HEK293 (cell line): ENCODE measurements around the gene ZNF641.

Source experiments
- CTCF ChIP-seq: fragments of 450-650 bp; formaldehyde crosslinking; IDR thresholded peaks from 2 replicates; pipeline ENCODE4 v1.5.1; 2016; ENCODE audit warnings: missing biosample characterization, missing genetic modification characterization
- REST ChIP-seq: fragments of 450-650 bp; formaldehyde crosslinking; IDR thresholded peaks from 2 replicates; pipeline ENCODE4 v1.5.1; 2016; ENCODE audit warnings: missing biosample characterization, missing genetic modification characterization
- YY2 ChIP-seq: fragments of 450-650 bp; formaldehyde crosslinking; IDR thresholded peaks from 2 replicates; pipeline ENCODE4 v1.5.1; 2016; ENCODE audit warnings: missing biosample characterization, missing genetic modification characterization
- ZBTB7A ChIP-seq: fragments of 450-650 bp; formaldehyde crosslinking; IDR thresholded peaks from 2 replicates; pipeline ENCODE4 v1.5.1; 2016; ENCODE audit warnings: low read depth, missing biosample characterization, missing genetic modification characterization
- ZNF133 ChIP-seq: fragments of 450-650 bp; formaldehyde crosslinking; IDR thresholded peaks from 2 replicates; pipeline ENCODE4 v1.5.1; 2016; ENCODE audit warnings: missing biosample characterization, missing genetic modification characterization
- ZNF175 ChIP-seq: fragments of 450-650 bp; formaldehyde crosslinking; IDR thresholded peaks from 2 replicates; pipeline ENCODE4 v1.5.1; 2016; ENCODE audit warnings: missing biosample characterization, missing genetic modification characterization
- ZNF561 ChIP-seq: fragments of 450-650 bp; IDR thresholded peaks from 2 replicates; pipeline ENCODE4 v1.5.1; 2018; ENCODE audit warnings: missing biosample characterization, missing genetic modification characterization, borderline replicate concordance
- ZNF585B ChIP-seq: fragments of 450-650 bp; formaldehyde crosslinking; IDR thresholded peaks from 2 replicates; pipeline ENCODE4 v1.5.1; 2016; ENCODE audit warnings: missing biosample characterization, missing genetic modification characterization
- ZNF670 ChIP-seq: fragments of 450-650 bp; formaldehyde crosslinking; IDR thresholded peaks from 2 replicates; pipeline ENCODE4 v1.5.1; 2016; ENCODE audit warnings: missing biosample characterization, missing genetic modification characterization, low read depth
- ZNF768 ChIP-seq: fragments of 450-650 bp; formaldehyde crosslinking; IDR thresholded peaks from 2 replicates; pipeline ENCODE4 v1.5.1; 2018; ENCODE audit warnings: missing biosample characterization, mild to moderate bottlenecking, missing genetic modification characterization

GRCh38 chr12:48316491-48316890 is 34.2 kb downstream of the ZNF641 start:
- TF ChIP-seq YY2 (tag by site-specific recombination) (no peak), REST (no peak), CTCF (tag by site-specific recombination) (no peak), ZNF561 (tag by site-specific recombination) (no peak), ZBTB7A (tag by site-specific recombination) (no peak), ZNF768 (tag by site-specific recombination) (no peak), ZNF585B (no peak), ZNF175 (tag by site-specific recombination) (no peak), ZNF133 (tag by site-specific recombination) (no peak), ZNF670 (tag by site-specific recombination) (no peak)
